Fibroblast of lung (primary cell): ENCODE data around the gene CHFR. TPM values are rescaled to one million over a fixed set of nuclear protein-coding genes. Genes with fewer than 3 reads are reported as not detected.

Experiments
- DNase-seq, 2 donors: peaks; one replicate each; pipeline versions ENCODE4 v3.0.0 to v3.0.0-alpha.2; 2010; ENCODE audit warnings: low read depth in 2 of 2
- H2AFZ ChIP-seq: 2 replicates; pipeline ENCODE4 v1.5.1; 2012; ENCODE audit warnings: low read length, control low read depth, inconsistent platforms
- H3K27ac ChIP-seq: 2 replicates; pipeline ENCODE4 v1.5.1; 2011; ENCODE audit warnings: low read length, control low read depth; ENCODE audit not compliant: insufficient read depth
- H3K27me3 ChIP-seq: 2 replicates; pipeline ENCODE4 v1.5.1; 2011; ENCODE audit warnings: mild to moderate bottlenecking, low read length; ENCODE audit not compliant: control insufficient read depth, insufficient read depth
- H3K36me3 ChIP-seq: 2 replicates; pipeline ENCODE4 v1.5.1; 2011; ENCODE audit warnings: low read length; ENCODE audit not compliant: control insufficient read depth, insufficient read depth
- H3K4me1 ChIP-seq: 2 replicates; pipeline ENCODE4 v1.5.1; 2011; ENCODE audit warnings: low read length; ENCODE audit not compliant: control insufficient read depth, insufficient read depth; ENCODE audit errors: extremely low read depth
- H3K4me2 ChIP-seq: 2 replicates; pipeline ENCODE4 v1.5.1; 2011; ENCODE audit warnings: low read length, control low read depth; ENCODE audit not compliant: insufficient read depth; ENCODE audit errors: extremely low read depth
- H3K4me3 ChIP-seq, 4 experiments: fragments of 200-600 bp in 1 of 4; sonication (generic) in 1 of 4; replicated peaks in 1 of 4; 2 replicates each; pipeline ENCODE4 v1.5.1; 2011 to 2016; ENCODE audit warnings: low read length in 4 of 4, low read depth in 3 of 4, mild to moderate bottlenecking in 3 of 4, control low read depth in 2 of 4, inconsistent platforms in 1 of 4, mixed read lengths in 1 of 4; ENCODE audit not compliant: insufficient read depth in 1 of 4; ENCODE audit errors: control extremely low read depth in 1 of 4
- H3K79me2 ChIP-seq: 2 replicates; pipeline ENCODE4 v1.5.1; 2012; ENCODE audit warnings: mild to moderate bottlenecking, low read length, inconsistent platforms; ENCODE audit not compliant: control insufficient read depth, insufficient read depth
- H3K9ac ChIP-seq: 2 replicates; pipeline ENCODE4 v1.5.1; 2011; ENCODE audit warnings: mild to moderate bottlenecking, low read length, control low read depth; ENCODE audit not compliant: insufficient read depth
- H3K9me3 ChIP-seq: 2 replicates; pipeline ENCODE4 v1.5.1; 2012; ENCODE audit warnings: low read depth, low read length; ENCODE audit not compliant: control insufficient read depth, insufficient read depth
- H4K20me1 ChIP-seq: 2 replicates; pipeline ENCODE4 v1.5.1; 2011; ENCODE audit warnings: low read length; ENCODE audit not compliant: control insufficient read depth, insufficient read depth; ENCODE audit errors: extremely low read depth
- EZH2 ChIP-seq: IDR thresholded peaks from 2 replicates; pipeline ENCODE4 v1.5.1; 2012; ENCODE audit warnings: low read length, control low read depth, mild to moderate bottlenecking; ENCODE audit errors: missing control alignments
- polyA plus RNA-seq, 2 donors: library from polyadenylated mRNA; depleted of rRNA in 1 of 2; stranded (reverse) in 1 of 2; unstranded in 1 of 2; fragments of >200 nt; gene quantifications; 2 replicates each; pipeline ENCODE4 v1.2.1, GENCODE V29; 2011 to 2012; ENCODE audit warnings: missing spikeins in 1 of 2
- total RNA-seq: library from RNA; depleted of rRNA; stranded (reverse); fragments of >200 nt; gene quantifications from 2 replicates; pipeline ENCODE4 v1.2.1, GENCODE V29; 2014
- TF ChIP-seq, protein P1 (sequence below), 2 donors: IDR thresholded peaks in 1 of 2; conservative IDR thresholded peaks in 1 of 2; 1 replicate in 1 of 2; 2 replicates in 1 of 2; pipeline ENCODE4 v1.5.1; 2011 to 2012; ENCODE audit warnings: low read length in 2 of 2, control low read depth in 1 of 2, inconsistent platforms in 1 of 2, low read depth in 1 of 2, mild to moderate bottlenecking in 1 of 2

CHFR gene
- total and polyA plus RNA-seq, 2 donors (not counting 1 experiment from before 2014, with no cell fraction given): 24.3 to 28.2 TPM

DNA sequence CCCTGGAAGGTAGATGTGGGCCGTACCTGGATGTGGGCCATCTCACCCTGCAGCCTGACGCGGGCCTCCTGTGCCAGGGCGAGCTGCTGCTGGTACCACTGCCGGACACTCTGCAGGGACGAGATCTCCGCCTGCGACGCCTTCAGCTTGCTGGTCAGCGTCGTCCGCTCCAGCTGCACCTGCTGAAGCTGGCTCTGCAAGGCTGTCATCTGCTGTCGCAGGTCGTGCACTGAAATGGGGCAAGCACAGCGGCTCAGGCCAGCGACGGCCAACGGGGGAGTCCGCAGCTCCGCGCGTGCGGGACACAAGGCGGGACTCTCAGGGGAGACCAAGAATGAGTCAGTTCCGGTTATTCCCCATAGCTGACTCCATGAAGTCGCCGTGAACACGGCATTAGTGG is 85.7 kb downstream of the CHFR start:
- Histone ChIP-seq H3K27me3 (no peaks in the 10 kb centered on the region), H3K4me1 (no peaks in the 10 kb centered on the region), H3K36me3 (peaks cover 54% of the 10 kb centered on the region), H2AFZ (no peak overlapping the region), H3K4me3 (no peak overlapping the region), H3K9ac (no peak overlapping the region), H3K9me3 (no peaks in the 10 kb centered on the region), H3K27ac (no peak overlapping the region), H3K79me2 (peaks cover 23% of the 10 kb centered on the region), H4K20me1 (peaks cover 1% of the 10 kb centered on the region), H3K4me2 (no peak overlapping the region)
- DNase-seq: no peak
- TF ChIP-seq EZH2: no peak
- TF ChIP-seq, protein P1, sequence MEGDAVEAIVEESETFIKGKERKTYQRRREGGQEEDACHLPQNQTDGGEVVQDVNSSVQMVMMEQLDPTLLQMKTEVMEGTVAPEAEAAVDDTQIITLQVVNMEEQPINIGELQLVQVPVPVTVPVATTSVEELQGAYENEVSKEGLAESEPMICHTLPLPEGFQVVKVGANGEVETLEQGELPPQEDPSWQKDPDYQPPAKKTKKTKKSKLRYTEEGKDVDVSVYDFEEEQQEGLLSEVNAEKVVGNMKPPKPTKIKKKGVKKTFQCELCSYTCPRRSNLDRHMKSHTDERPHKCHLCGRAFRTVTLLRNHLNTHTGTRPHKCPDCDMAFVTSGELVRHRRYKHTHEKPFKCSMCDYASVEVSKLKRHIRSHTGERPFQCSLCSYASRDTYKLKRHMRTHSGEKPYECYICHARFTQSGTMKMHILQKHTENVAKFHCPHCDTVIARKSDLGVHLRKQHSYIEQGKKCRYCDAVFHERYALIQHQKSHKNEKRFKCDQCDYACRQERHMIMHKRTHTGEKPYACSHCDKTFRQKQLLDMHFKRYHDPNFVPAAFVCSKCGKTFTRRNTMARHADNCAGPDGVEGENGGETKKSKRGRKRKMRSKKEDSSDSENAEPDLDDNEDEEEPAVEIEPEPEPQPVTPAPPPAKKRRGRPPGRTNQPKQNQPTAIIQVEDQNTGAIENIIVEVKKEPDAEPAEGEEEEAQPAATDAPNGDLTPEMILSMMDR (conservative IDR thresholded peaks at IDR 0.05 in 1 of 2, IDR thresholded peaks at IDR 0.05 in 1 of 2; ENCODE audit: low read depth in 1 of 2, low read length in 2 of 2): no peak

DNA sequence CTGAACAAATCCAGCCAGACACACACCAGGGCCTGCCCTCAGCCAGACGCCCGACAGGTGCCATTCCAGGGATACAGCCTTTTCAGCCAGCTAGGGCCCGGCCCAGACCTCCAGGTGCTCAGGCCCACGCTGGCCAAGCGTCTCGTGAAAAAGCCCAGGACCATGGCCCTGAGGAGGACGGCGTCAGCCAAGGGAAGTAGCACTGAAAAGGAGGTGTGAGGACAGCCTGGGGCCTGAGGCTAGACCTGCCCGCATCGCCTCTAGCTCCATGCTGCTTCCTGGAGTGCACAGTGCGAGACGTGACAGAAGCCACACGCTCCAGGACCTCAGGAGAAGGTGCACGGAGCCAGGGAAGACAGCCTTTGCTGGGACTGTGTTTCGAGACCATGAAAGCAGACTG is 88.6 kb downstream of the CHFR start:
- Histone ChIP-seq H3K36me3 (peaks cover 49% of the 10 kb centered on the region), H3K79me2 (peaks cover 15% of the 10 kb centered on the region), H2AFZ (no peak overlapping the region), H3K9me3 (no peaks in the 10 kb centered on the region), H3K4me3 (no peak overlapping the region), H3K27ac (no peak overlapping the region), H3K9ac (no peak overlapping the region), H3K4me2 (no peak overlapping the region), H4K20me1 (peaks cover 1% of the 10 kb centered on the region), H3K27me3 (no peaks in the 10 kb centered on the region), H3K4me1 (no peaks in the 10 kb centered on the region)
- DNase-seq: no peak
- TF ChIP-seq, protein P1 (conservative IDR thresholded peaks at IDR 0.05 in 1 of 2, IDR thresholded peaks at IDR 0.05 in 1 of 2; ENCODE audit: low read depth in 1 of 2, low read length in 2 of 2): no peak
- TF ChIP-seq EZH2: no peak

DNA sequence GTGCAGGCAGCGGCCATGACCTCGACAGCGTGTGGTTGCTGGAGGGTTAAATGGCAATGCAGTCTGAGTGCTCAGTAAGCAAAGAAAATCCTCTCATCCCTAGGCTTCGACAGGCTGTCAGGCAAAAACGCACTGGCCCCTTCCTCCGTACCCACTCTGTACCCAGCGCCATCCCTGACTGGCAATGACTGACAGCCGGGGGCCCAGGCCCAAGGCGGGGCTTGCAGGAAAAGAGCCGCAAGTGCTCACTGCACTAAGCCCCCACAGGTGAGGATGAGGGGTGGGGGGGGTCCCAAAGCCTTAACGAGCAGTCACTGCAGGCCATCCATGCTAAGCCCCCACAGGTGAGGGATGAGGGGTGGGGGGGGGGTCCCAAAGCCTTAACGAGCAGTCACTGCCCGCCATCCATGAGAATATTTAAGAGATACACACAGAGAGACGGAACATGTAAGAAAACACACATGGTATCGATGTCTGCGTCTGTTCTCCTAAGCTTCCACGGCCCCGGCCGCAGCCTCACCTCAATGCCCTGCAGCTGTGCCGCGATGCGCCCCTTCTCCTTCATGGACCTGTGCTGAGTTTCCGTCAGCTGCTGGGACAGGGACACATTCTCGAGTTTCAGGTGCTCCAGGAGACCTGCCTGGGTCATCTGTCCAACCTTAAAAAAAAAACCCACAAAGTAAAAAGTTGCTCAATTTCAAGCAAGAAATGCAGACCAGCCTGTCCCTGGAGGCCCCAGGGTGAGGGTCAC is 89.4 kb downstream of the CHFR start:
- DNase-seq: no peak
- Histone ChIP-seq H3K36me3 (peaks cover 49% of the 10 kb centered on the region), H3K4me1 (no peaks in the 10 kb centered on the region), H3K4me3 (no peak overlapping the region), H3K9me3 (no peaks in the 10 kb centered on the region), H4K20me1 (peaks cover 1% of the 10 kb centered on the region), H2AFZ (no peak overlapping the region), H3K27me3 (no peaks in the 10 kb centered on the region), H3K27ac (no peak overlapping the region), H3K9ac (no peak overlapping the region), H3K4me2 (no peak overlapping the region), H3K79me2 (peaks cover 15% of the 10 kb centered on the region)
- no peak for TF ChIP-seq EZH2
- TF ChIP-seq, protein P1 (conservative IDR thresholded peaks at IDR 0.05 in 1 of 2, IDR thresholded peaks at IDR 0.05 in 1 of 2; ENCODE audit: low read depth in 1 of 2, low read length in 2 of 2): no peak
